Heart left ventricle (tissue), 13 donors: ENCODE measurements around the gene SYNM.

ENCODE experiments used
- POLR2A ChIP-seq, 2 donors: fragments of 450-650 bp; IDR thresholded peaks; one replicate each; pipeline ENCODE4 v1.6.1; 2017; ENCODE audit warnings: antibody characterized with exemption in 2 of 2, mild to moderate bottlenecking in 2 of 2, moderate library complexity in 2 of 2
- TF ChIP-seq, protein P1 (sequence below), 12 donors: fragments of 200-600 bp; sonication (generic) in 4 of 12; IDR thresholded peaks; one replicate each; pipeline versions ENCODE4 v1.5.0 to v1.8.0; 2018 to 2022; ENCODE audit warnings: antibody characterized with exemption in 12 of 12, mild to moderate bottlenecking in 5 of 12
- donor health status: ischemic (EF 13 %, LVEDD 7.1; RV severe dilation, severe dysfunction).
- donor health status: DM: no; HTN: yes; CAD: no.
- donor health status: DM: no; HTN: no; CAD: no.
- donor health status: ischemic (EF 25% LVEDD 6.9; RV normal size, moderate dysfunction).
- donor health status: ischemic (EF 25% LVEDD 5.7; RV mildly dilated, moderate dysfunction).
- donor health status: ischemic (EF 35%, LVEDD 5.7; RV mildly dilated, moderate dysfunction).
- donor health status: nonischemic (EF 11% LVEDD 7.7; RV severe dilation, severe dysfunction).
- donor health status: DM: yes; HTN: yes; CAD: no.
- donor health status: PGD.
- donor health status: ischemic (EF 29% LVEDD 5.4; RV normal size, mild dysfunction).
- donor health status: nonischemic (EF 23%, LVEDD 6.1; RV moderate dilation, normal function).

DNA sequence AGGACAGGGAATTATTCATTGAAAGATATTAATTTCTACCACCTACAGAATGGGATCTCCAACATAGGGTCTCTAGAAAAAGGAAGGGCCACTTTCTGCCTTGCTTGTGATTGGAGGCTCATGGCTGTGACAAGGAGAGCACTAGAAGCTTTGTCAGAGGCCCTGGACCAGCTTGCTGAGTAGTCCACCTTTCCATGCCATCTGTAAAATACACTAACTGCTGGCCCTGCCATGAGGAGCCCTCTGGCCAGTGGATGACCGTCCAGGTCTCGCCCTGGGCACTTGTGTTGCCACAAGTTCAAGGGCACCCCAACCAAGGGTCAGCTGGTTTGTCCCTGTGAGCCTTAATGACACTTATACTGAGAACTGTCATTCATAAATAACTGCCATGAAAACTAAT, 1.6 kb upstream of the SYNM start:
- TF ChIP-seq, protein P1, sequence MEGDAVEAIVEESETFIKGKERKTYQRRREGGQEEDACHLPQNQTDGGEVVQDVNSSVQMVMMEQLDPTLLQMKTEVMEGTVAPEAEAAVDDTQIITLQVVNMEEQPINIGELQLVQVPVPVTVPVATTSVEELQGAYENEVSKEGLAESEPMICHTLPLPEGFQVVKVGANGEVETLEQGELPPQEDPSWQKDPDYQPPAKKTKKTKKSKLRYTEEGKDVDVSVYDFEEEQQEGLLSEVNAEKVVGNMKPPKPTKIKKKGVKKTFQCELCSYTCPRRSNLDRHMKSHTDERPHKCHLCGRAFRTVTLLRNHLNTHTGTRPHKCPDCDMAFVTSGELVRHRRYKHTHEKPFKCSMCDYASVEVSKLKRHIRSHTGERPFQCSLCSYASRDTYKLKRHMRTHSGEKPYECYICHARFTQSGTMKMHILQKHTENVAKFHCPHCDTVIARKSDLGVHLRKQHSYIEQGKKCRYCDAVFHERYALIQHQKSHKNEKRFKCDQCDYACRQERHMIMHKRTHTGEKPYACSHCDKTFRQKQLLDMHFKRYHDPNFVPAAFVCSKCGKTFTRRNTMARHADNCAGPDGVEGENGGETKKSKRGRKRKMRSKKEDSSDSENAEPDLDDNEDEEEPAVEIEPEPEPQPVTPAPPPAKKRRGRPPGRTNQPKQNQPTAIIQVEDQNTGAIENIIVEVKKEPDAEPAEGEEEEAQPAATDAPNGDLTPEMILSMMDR (IDR thresholded peaks at IDR 0.05): no peak
- no peak for TF ChIP-seq POLR2A (IDR thresholded peaks at IDR 0.05)
